GM21423 (cell line): ENCODE measurements around the gene SORCS1.

ENCODE experiments used
- ATAC-seq: cut with Tn5 transposase; IDR thresholded peaks from one replicate; pipeline ENCODE4 v1.9.1; 2021; ENCODE audit warnings: mild to moderate bottlenecking, moderate library complexity; ENCODE audit not compliant: unreplicated experiment

Gene SORCS1

GRCh38 chr10:107118866-107119265 lies 45.6 kb downstream of the SORCS1 start:
- ATAC-seq = no peak

GRCh38 chr10:107104026-107104652 lies 60.4 kb downstream of the SORCS1 start:
- no peak for ATAC-seq

- no peak for ATAC-seq
Observed at GRCh38 chr10:107103174-107104025, 61.1 kb downstream of the SORCS1 start.

- no peak for ATAC-seq
Observed at GRCh38 chr10:107098326-107098725, 66.2 kb downstream of the SORCS1 start.

- no peak for ATAC-seq
Observed at GRCh38 chr10:107094824-107095522, 69.5 kb downstream of the SORCS1 start.

DNA sequence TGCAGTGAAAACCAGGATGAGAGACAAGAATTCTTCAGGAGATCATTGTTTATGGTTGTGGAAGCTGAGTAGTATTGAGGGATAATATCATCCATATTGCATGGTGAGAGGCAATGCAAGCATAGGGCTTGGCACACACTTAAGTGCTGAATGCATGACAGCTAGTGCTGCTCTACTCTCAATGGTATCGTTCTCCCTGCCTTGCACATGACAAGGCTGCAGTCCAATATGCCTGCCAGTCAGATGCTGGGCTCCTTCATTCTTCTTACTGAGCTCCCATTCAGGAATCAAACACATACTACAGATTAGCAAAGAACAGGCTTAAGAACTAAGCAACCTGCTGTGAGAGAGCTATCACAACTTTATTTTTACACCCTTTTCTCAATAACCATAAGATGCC lies 72.2 kb downstream of the SORCS1 start:
- ATAC-seq = no peak

DNA sequence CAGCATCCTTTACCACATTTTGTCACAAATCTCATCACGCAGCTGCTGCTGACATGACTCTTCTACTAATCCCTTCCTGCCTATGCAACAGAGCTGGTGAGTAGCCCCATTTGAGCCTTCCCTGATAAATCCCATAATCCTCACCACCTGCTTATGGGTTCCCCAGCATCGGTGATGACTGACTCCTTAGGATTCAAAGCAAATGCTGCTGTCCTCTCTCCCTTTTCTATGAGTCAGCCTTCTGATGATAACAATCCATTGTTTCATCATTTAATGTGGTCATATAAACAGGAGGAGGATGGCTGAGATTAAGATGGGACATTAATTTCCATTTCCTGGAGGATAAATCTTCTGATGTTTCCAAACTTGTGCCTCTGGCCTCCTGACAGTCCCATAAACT lies 73.4 kb downstream of the SORCS1 start:
- ATAC-seq = no peak

- ATAC-seq = no peak
Observed at GRCh38 chr10:107085665-107086525, 78.6 kb downstream of the SORCS1 start.

GRCh38 chr10:107083388-107084009 lies 81.0 kb downstream of the SORCS1 start:
- ATAC-seq = no peak

DNA sequence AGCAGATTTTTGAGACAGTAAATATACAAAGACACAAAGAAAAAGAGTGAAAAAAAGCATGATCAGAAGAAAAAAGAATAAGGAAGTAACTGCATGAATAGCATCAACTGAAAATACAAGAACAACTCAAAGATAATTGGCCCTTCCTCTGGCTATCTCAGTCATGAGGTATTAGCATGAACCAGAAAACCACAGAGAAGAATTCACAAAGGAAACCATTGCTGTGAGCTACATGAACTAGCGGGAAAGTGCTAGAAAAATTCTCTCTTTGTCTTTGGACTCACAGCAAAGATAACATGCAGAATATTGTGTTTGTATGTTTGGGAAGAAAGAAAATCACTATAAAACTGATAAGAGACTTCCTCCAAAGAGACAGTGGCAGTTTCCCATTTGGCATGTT lies 82.9 kb downstream of the SORCS1 start:
- no peak for ATAC-seq

DNA sequence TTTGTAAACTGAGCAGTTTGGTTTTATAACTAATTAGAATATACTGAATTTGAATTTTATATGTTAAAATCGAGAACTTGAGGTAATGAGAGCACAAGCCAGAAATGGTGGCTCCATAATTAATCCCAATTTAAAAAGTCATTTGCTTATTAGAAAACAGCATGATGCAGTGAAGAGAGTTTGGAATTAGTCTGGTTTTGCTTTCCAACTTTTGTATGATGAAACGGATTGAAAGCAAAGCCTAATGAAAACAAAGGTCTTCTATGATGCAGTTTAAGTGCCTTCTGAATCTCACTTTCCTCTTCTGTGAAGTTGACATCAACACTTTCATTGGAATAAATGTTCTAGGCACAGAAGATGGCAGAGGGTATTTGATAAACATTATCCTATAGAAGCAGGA lies 89.4 kb downstream of the SORCS1 start:
- no peak for ATAC-seq

GRCh38 chr10:107072786-107073185 lies 91.7 kb downstream of the SORCS1 start:
- no peak for ATAC-seq

- ATAC-seq = no peak
Observed at GRCh38 chr10:107072028-107072427, 92.5 kb downstream of the SORCS1 start.

GRCh38 chr10:107071301-107071700 lies 93.2 kb downstream of the SORCS1 start:
- ATAC-seq = no peak

DNA sequence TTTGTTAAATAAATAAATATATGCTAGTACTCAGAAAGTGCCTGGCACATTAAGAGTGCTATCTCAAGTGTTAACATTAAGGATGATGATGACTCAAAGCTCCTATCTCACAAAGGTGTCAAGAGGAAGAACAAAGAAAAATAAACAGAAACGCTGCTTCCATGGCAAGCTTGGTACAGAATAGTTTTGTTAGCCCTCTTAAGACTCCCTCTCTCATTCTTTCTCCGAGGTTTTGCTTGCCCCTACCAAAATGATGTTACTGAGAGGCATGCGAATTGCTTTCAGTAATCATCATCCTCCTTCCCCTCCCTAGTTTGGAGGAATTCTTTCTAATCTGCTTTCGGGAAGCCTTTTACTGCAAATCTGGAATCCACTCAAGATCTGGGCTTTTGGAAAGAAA lies 96.7 kb downstream of the SORCS1 start:
- no peak for ATAC-seq

DNA sequence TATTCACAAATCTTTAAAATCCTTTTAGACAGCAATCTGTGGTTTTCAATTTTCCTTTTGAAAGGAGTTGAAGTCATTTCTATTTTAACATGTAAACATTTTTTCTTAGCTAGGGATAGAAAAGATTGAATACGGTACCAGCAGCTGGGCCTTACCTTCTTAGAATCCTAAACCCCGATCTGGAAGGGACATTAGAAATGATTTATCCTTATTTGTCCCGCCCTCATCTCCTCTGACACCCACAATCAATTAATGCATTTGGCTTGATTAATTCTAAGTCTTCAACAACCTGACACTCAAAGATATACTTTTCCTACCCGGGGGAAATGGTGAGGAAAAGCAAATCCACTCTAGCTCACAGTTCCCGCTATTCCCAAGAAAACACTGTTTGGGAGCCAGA lies 100.4 kb downstream of the SORCS1 start:
- ATAC-seq = no peak

GRCh38 chr10:107059872-107060271 lies 104.6 kb downstream of the SORCS1 start:
- ATAC-seq = no peak

- ATAC-seq = no peak
Observed at GRCh38 chr10:107059068-107059804, 105.3 kb downstream of the SORCS1 start.

GRCh38 chr10:107058331-107058730 lies 106.2 kb downstream of the SORCS1 start:
- ATAC-seq = no peak

GRCh38 chr10:107056182-107056581 lies 108.3 kb downstream of the SORCS1 start:
- no peak for ATAC-seq
